Fibroblast of skin of right quadriceps (primary cell): Measurements from ENCODE around the gene GEMIN2.
"Not testable (repeated sequence)": the region's sequence is repeated elsewhere in the genome, so short reads cannot be mapped to it uniquely, and the experiment has no call there.

Experiments used
- DNase-seq: peaks from one replicate; pipeline ENCODE4 v3.0.0-alpha.2; 2013

GEMIN2 gene

DNA sequence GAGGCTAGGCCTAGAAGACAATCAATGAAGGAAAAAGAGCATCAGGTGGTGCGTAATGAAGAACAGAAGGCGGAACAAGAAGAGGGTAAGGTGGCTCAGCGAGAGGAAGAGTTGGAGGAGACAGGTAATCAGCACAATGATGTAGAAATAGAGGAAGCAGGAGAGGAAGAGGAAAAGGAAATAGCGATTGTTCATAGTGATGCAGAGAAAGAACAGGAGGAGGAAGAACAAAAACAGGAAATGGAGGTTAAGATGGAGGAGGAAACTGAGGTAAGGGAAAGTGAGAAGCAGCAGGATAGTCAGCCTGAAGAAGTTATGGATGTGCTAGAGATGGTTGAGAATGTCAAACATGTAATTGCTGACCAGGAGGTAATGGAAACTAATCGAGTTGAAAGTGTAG, 66.4 kb downstream of the GEMIN2 start:
- DNase-seq, result no peak

DNA sequence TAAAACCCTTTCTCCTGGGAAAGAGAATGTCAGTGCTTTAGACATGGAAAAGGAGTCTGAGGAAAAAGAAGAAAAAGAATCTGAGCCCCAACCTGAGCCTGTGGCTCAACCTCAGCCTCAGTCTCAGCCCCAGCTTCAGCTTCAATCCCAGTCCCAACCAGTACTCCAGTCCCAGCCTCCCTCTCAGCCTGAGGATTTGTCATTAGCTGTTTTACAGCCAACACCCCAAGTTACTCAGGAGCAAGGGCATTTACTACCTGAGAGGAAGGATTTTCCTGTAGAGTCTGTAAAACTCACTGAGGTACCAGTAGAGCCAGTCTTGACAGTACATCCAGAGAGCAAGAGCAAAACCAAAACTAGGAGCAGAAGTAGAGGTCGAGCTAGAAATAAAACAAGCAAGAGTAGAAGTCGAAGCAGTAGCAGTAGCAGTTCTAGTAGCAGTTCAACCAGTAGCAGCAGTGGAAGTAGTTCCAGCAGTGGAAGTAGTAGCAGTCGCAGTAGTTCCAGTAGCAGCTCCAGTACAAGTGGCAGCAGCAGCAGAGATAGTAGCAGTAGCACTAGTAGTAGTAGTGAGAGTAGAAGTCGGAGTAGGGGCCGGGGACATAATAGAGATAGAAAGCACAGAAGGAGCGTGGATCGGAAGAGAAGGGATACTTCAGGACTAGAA, 67.0 kb downstream of the GEMIN2 start:
- no peak for DNase-seq

- DNase-seq, result no peak
Measured at GRCh38 chr14:39181693-39182047, 67.5 kb downstream of the GEMIN2 start.

DNA sequence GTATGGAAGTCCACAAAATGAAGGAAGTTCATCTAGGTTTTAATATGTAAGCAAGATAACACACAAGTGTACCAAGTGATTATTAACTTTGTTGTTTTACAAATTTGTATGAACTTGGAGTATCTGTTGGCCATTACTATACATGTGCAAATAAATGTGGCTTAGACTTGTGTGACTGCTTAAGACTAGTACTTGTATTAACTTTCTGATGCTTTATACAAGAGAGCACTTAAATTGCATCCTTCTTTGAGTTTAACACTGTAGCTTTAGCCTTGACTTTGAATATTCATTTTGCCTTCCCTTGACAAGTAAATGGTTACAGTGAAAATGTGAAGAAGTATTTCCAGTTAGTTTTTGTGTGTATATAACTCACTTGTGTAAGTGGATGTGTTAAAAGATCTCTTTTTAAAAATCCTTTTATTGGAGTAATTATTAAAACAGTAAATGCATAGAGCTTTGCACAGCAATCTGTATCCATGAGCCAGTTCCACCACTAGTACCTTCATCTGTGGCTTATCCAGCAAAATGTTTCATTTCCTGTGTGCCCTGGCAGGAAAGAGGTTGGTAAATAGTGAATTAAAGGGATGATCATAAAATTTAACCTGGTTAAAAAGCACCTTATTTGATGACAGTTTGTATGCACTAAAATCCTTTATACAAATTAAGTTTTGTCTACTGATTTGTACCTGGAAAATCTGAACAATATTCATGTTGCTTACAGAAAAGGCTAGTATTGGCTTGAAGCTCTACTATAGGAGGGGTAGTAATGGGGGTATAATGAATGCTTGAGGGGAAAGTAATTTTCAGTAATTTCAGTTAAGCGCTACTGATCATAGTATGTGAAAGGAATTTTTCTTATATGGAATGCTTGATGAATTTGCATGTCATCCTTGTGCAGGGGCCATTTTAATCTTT, 68.9 kb downstream of the GEMIN2 start:
- DNase-seq, result no peak

- not testable (repeated sequence) for DNase-seq
Measured at GRCh38 chr14:39183685-39184003, 69.5 kb downstream of the GEMIN2 start.

DNA sequence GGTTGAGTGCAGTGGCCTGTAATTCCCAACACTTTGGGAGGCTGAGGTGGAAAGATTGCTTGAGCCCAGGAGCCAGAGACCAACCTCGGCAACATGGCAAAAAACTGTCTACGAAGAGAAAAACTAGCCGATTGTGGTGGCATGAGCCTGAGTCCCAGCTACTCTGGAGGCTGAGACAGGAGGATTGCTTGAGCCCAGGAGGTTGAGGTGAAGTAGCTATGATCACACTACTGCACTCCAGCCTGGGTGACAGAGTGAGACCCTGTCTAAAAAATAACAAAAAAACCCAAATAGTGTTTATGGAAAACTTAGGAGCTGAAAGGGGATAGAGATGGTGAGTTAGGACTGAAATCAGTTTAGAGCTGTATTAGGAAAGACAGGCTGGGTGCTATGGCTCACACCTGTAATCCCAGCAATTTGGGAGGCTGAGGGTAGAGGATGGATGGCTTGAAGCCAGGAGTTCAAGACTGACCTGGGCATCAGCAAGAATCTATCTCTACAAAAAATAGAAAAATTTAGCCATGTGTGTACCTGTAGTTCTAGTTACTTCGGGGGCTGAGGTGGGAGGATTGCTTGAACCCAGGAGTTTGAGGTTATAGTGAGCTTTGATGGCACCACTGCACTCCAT, 70.6 kb downstream of the GEMIN2 start:
- DNase-seq, result no peak

- no peak for DNase-seq
Measured at GRCh38 chr14:39185256-39186049, 71.3 kb downstream of the GEMIN2 start.
